ENCODE measurements around the gene TBX3. TPM values are rescaled to one million over a fixed set of nuclear protein-coding genes. Genes with fewer than 3 reads are reported as not detected.
"Not testable (repeated sequence)": the region's sequence is repeated elsewhere in the genome, so short reads cannot be mapped to it uniquely, and the experiment has no call there.

TBX3 gene
- total RNA-seq, 2 experiments from 2014 or later, result not detected

GRCh38 chr12:114721266-114721665 is 37.3 kb upstream of the TBX3 start:
- Mint-ChIP-seq H3K27ac (no peak overlapping the region), H3K4me3 (no peak overlapping the region), H3K36me3 (ENCODE audit: low read depth) (no peaks in the 10 kb centered on the region), H3K9me3 (no peaks in the 10 kb centered on the region), H3K27me3 (no peaks in the 10 kb centered on the region), H3K4me1 (ENCODE audit: low read depth) (no peaks in the 10 kb centered on the region)
- intact Hi-C loops (cut with micrococcal nuclease), result no loop called here
- TF ChIP-seq CTCF (IDR thresholded peaks at IDR 0.05), result no peak
- DNase-seq (no peak), ATAC-seq (no peak)
- POLR2A ChIA-PET, result no interaction called here
- CTCF ChIA-PET, result interaction anchor here (0.6 kb wide), 1 partner anchor 1622 kb away, joined by 3 read pairs; no protein-coding TSS in a partner anchor

GRCh38 chr12:114713466-114714215 is 29.7 kb upstream of the TBX3 start:
- H3K4me3 Mint-ChIP-seq, result no peak overlapping the region
- intact Hi-C loops (cut with micrococcal nuclease), result no loop called here
- ChIA-PET CTCF (no interaction called here), POLR2A (no interaction called here)
- peaks cover 10% of the 10 kb centered on the region for H3K27me3 Mint-ChIP-seq
- no peak overlapping the region for H3K27ac Mint-ChIP-seq
- no peak for DNase-seq
- no peak for TF ChIP-seq CTCF (IDR thresholded peaks at IDR 0.05)
- no peaks in the 10 kb centered on the region for H3K36me3 Mint-ChIP-seq (ENCODE audit: low read depth)
- peaks cover 3% of the 10 kb centered on the region for H3K9me3 Mint-ChIP-seq
- ATAC-seq, result no peak
- no peaks in the 10 kb centered on the region for H3K4me1 Mint-ChIP-seq (ENCODE audit: low read depth)

- DNase-seq (no peak), ATAC-seq (no peak)
- Mint-ChIP-seq H3K27me3 (peaks cover 11% of the 10 kb centered on the region), H3K4me1 (ENCODE audit: low read depth) (no peaks in the 10 kb centered on the region), H3K27ac (no peak overlapping the region), H3K36me3 (ENCODE audit: low read depth) (no peaks in the 10 kb centered on the region), H3K9me3 (peaks cover 3% of the 10 kb centered on the region), H3K4me3 (no peak overlapping the region)
- intact Hi-C loops (cut with micrococcal nuclease), result no loop called here
- TF ChIP-seq CTCF (IDR thresholded peaks at IDR 0.05), result no peak
- ChIA-PET CTCF (no interaction called here), POLR2A (no interaction called here)
Observed at GRCh38 chr12:114711689-114712152, 27.7 kb upstream of the TBX3 start.

GRCh38 chr12:114710151-114710550 is 26.2 kb upstream of the TBX3 start:
- CTCF ChIA-PET, result no interaction called here
- no peak for TF ChIP-seq CTCF (IDR thresholded peaks at IDR 0.05)
- Mint-ChIP-seq H3K27ac (no peak overlapping the region), H3K4me1 (ENCODE audit: low read depth) (no peaks in the 10 kb centered on the region), H3K9me3 (peaks cover 3% of the 10 kb centered on the region), H3K27me3 (peaks cover 12% of the 10 kb centered on the region), H3K4me3 (no peak overlapping the region), H3K36me3 (ENCODE audit: low read depth) (no peaks in the 10 kb centered on the region)
- ATAC-seq (no peak), DNase-seq (no peak)
- intact Hi-C loops (cut with micrococcal nuclease), result no loop called here
- POLR2A ChIA-PET, result no interaction called here

GRCh38 chr12:114709112-114709511 is 25.1 kb upstream of the TBX3 start:
- TF ChIP-seq CTCF (IDR thresholded peaks at IDR 0.05), result no peak
- peaks cover 12% of the 10 kb centered on the region for H3K27me3 Mint-ChIP-seq
- no peaks in the 10 kb centered on the region for H3K9me3 Mint-ChIP-seq
- DNase-seq, result no peak
- H3K27ac Mint-ChIP-seq, result no peak overlapping the region
- ChIA-PET POLR2A (no interaction called here), CTCF (no interaction called here)
- ATAC-seq, result no peak
- intact Hi-C loops (cut with micrococcal nuclease), result no loop called here
- H3K4me3 Mint-ChIP-seq, result no peak overlapping the region
- no peaks in the 10 kb centered on the region for H3K4me1 Mint-ChIP-seq (ENCODE audit: low read depth)
- H3K36me3 Mint-ChIP-seq (ENCODE audit: low read depth), result no peaks in the 10 kb centered on the region

- intact Hi-C loops (cut with micrococcal nuclease); H3K36me3 Mint-ChIP-seq (ENCODE audit: low read depth); H3K27ac Mint-ChIP-seq; DNase-seq; H3K4me1 Mint-ChIP-seq (ENCODE audit: low read depth); CTCF ChIA-PET; H3K9me3 Mint-ChIP-seq; ATAC-seq; H3K4me3 Mint-ChIP-seq; POLR2A ChIA-PET: not testable (repeated sequence)
- peaks cover 12% of the 10 kb centered on the region for H3K27me3 Mint-ChIP-seq
Observed at GRCh38 chr12:114708598-114708997, 24.6 kb upstream of the TBX3 start.

All from activated CD8-positive, alpha-beta T cell treated with anti-CD3 and anti-CD28 coated beads for 36 hours (primary cell).